NCI-H2227 (cell line): Measurements from ENCODE around the gene LLGL2.

Source experiments
- DNase-seq: peaks from one replicate; lab custom pipeline; 2025; ENCODE audit not compliant: unreplicated experiment; lab: John Stamatoyannopoulos, UW

The LLGL2 gene

DNA sequence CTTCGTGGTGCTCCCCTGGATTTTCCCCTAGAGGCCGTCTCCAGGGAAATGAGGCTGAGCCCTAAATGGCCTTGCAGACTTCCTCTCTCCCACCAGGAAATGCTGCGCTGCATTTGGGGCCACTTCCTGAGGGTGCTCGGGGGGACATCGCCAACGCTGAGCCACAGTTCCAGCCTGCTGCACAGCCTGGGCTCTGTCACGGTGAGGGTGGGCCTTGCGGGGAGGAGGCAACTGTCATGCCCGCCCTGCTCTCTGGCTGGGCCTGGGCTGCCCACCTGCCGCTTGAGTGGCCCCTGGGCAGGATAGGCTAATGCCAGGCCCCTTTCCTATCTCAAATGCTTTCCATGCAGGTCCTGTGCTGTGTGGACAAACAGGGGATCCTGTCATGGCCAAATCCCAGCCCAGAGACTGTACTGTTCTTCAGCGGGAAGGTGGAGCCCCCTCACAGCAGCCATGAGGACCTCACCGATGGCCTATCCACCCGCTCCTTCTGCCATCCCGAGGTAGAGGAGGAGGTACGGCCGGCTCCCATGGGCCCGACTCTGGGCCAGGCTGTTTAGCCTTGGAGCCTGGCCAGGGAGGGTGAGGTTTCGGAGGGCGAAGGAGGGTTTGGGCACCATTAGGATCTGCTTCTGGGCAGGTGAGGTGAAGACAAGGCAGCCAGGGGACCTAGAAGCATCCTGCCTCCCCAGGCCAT lies 34.4 kb upstream of the LLGL2 start:
- no peak for DNase-seq

DNA sequence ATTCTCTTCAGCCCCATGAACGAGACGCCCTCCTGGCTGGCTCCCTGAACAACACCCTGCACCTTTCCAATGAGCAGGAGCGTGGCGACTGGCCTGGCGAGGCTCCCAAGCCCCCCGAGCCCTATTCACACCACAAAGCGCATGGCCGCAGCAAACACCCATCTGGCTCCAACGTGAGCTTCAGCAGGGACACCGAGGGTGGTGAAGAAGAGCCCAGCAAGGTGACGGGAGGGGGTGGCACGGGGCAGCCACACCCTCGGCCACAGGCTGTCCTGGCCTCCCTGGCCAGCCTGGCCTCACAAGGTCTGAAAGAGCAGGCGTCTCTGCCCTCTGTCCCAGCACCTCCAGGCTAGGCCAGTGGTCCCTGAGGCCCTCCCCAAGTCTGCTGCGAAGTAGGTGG lies 33.8 kb upstream of the LLGL2 start:
- no peak for DNase-seq

- DNase-seq = no peak
Observed at GRCh38 chr17:75492555-75493168, 32.8 kb upstream of the LLGL2 start.

DNA sequence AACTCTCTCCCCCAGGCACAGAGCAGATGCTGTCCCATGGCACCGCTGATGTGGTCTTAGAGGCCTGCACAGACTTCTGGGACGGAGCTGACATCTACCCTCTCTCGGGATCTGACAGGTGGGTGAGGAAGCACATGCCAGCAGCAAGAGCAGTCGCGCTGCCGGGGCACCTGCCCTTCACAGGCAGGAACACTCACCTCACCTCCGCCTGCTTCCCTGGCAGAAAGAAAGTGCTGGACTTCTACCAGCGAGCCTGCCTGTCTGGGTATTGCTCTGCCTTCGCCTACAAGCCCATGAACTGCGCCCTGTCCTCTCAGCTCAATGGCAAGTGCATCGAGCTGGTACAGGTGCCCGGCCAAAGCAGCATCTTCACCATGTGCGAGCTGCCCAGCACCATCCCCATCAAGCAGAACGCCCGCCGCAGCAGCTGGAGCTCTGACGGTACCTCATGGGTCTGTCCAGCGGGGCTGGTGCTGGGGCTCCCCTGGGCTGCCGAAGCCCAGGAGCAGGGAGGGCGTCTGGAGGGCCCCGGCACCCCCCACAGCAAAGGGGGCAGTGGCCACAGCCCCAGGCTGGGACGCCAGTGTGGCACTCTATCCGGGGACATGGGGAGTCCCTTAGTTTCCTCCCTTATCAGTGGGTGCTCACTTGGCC lies 31.9 kb upstream of the LLGL2 start:
- DNase-seq = no peak

DNA sequence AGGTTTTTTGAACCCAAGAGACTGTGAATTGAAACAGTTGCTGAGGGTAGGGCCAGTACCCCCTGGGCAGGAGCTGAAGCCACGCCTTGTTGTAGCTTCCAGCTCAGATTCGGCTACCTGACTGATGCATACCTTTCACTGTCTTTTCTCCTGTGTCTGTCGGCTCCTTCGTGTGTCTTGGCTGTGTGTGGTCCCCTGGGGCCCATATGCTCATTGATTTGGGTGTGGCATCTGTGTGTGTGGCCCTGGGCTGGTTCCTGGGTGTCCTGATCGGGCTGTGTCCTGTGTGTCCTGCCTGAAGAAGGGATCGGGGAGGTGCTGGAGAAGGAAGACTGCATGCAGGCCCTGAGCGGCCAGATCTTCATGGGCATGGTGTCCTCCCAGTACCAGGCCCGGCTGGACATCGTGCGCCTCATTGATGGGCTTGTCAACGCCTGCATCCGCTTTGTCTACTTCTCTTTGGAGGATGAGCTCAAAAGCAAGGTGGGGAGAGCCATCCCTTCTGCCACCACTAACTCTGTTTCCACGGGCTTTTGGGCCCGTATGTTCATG lies 31.1 kb upstream of the LLGL2 start:
- DNase-seq = no peak

GRCh38 chr17:75496005-75496404 lies 29.5 kb upstream of the LLGL2 start:
- no peak for DNase-seq

DNA sequence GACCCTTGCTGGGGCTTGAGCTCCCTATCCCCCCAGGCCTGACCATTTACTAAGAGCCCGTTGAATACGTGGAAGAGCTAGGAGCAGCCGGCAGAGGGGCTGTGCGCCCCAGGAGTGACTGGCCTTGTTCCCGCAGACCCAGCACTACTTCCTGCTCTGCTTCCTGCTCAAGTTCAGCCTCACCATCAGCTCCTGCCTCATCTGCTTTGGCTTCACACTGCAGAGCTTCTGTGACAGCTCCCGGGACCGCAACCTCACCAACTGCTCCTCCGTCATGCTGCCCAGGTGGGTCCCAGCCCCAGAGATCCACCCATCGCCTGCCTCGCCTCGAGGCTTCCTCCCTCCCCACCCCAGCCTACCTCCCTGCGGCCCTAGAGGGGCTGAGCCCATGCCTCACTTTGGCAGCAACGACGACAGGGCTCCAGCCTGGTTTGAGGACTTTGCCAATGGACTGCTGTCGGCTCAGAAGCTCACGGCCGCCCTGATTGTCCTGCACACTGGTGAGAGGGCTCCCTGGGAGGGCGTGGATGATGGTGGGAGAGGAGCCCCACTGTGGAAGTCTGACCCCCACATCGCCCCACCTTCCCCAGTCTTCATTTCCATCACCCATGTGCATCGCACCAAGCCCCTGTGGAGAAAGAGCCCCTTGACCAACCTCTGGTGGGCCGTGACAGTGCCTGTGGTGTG lies 27.3 kb upstream of the LLGL2 start:
- no peak for DNase-seq

GRCh38 chr17:75498726-75499213 lies 26.7 kb upstream of the LLGL2 start:
- no peak for DNase-seq

GRCh38 chr17:75499313-75500022 lies 26.0 kb upstream of the LLGL2 start:
- DNase-seq = no peak

GRCh38 chr17:75500419-75501216 lies 24.9 kb upstream of the LLGL2 start:
- no peak for DNase-seq

GRCh38 chr17:75501378-75502071 lies 24.0 kb upstream of the LLGL2 start:
- no peak for DNase-seq

DNA sequence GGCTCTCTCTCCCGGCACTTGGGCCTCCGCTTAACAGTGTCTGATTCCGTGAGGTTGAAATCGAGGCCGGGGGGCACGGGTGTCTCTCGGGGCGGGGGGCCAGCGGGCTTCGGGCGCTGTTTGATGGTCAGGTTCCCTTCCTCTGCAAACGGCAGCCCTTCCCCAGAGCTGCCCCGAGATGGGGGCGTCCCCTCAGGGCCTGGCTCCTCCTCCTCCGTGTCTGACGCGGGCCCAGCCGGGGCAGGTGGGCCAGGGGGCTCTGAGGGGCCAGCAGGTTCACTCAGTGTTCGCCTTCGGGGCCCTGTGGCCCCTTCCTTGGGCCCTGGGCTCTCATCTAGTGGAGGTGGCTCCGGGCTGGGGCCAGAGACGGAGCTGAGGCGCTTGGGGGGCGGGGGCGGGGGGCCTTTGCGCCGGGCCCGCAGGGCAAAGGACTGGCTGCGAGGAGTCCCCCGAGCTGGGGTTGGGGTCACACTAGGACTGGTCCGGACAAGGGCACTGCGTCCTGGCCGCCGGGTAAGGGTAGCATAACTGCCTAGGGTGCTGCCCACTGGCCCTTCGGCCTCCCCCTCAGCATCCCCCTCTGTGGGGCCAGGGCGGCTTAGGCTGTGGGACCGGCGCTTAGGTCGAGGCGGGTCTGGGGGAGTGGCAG lies 23.3 kb upstream of the LLGL2 start:
- DNase-seq = no peak

GRCh38 chr17:75502721-75503329 lies 22.7 kb upstream of the LLGL2 start:
- no peak for DNase-seq

DNA sequence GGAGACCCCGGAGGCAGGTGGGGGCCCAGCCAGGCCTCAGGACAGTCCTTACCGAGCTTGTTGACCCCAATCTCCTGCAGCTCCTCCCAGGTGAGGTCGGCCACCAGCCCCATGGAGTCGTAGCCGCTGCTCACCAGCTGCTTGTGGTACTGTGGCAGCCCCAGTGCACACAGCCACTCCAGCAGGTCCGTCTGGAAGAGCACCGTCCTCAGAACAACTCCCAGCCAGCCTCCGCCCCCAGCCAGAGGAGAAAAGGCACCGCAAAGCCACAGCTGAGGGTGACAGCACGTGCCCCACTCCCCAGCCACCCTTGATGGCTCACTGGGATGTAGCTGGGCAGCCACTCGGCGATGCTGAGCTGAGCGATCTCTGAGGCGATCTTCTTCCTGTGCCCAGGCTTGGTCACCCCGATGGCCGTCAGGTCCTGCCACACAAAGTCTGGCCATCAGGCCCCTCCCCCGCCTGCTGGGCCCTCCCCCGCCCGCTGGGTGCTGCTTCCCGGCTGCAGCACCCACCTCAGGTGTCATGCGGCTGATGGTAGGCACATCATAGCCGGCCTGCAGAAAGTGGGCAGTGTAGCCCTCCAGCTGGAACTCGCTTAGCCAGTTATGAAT lies 22.1 kb upstream of the LLGL2 start:
- no peak for DNase-seq

DNA sequence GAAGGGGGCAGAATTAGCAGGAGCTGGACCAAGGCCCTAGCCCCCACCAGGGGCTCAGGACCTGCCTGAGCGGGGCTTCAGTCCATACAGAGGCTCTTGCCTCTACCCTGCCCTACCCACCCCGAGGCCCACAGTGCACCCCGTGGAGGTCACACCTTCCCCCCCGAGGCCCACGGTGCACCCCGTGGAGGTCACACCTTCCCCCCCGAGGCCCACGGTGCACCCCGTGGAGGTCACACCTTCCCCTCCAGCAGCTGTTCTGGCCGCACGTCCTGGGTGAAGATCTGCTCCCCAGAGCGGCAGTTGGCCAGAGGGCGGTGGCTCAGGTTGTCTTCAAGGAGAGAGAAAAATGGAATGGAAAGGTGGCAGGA lies 21.5 kb upstream of the LLGL2 start:
- no peak for DNase-seq

- DNase-seq = no peak
Observed at GRCh38 chr17:75504347-75505151, 20.9 kb upstream of the LLGL2 start.

- DNase-seq = no peak
Observed at GRCh38 chr17:75505152-75505409, 20.4 kb upstream of the LLGL2 start.

GRCh38 chr17:75505640-75506039 lies 19.9 kb upstream of the LLGL2 start:
- no peak for DNase-seq
